ENCODE results near the gene NWD2. TPM values are rescaled to one million over a fixed set of nuclear protein-coding genes. Genes with fewer than 3 reads are reported as not detected.
A peak's percentile ranks its signal among the peaks of the same experiment; 100 is the strongest.

The NWD2 gene
- total and polyA plus RNA-seq, 9 of the 15 experiments (the other 6 are each of a cell fraction or from before 2014, with no cell fraction given), result not detected

DNA sequence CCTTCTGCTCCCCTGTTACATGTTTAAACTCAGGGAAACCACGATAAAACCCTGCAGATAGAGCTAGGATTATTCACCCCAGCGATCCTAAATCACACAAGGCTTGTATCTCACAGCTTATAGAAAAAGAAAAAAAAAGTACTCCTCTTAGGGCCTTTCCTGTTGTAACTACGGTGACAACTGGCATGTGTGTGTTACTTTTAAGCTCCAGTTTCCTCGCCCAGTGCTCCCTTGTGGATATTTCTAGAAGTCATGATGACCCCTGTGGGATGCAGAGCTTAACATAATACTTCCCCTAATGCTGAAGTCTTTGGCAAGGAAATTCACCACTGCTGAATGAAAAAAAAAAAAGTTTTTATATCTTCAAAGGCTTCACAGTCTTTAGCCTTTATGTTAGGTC lies 114.7 kb downstream of the NWD2 start (continued):
- no peak for TF ChIP-seq ILF3 (IDR thresholded peaks at IDR 0.05; ENCODE audit: borderline replicate concordance)
- no peak for TF ChIP-seq ZNF57 (CRISPR knock-in tag; IDR thresholded peaks at IDR 0.05)
- TF ChIP-seq IRF2 (CRISPR knock-in tag; IDR thresholded peaks at IDR 0.05), result no peak
- TF ChIP-seq ILK (tag; IDR thresholded peaks at IDR 0.05; ENCODE audit: borderline replicate concordance, low read depth), result no peak
- TF ChIP-seq ZBTB17 (CRISPR knock-in tag; IDR thresholded peaks at IDR 0.05), result no peak
- no peak for TF ChIP-seq ZNF140 (CRISPR knock-in tag; IDR thresholded peaks at IDR 0.05)
- TF ChIP-seq, protein P1, sequence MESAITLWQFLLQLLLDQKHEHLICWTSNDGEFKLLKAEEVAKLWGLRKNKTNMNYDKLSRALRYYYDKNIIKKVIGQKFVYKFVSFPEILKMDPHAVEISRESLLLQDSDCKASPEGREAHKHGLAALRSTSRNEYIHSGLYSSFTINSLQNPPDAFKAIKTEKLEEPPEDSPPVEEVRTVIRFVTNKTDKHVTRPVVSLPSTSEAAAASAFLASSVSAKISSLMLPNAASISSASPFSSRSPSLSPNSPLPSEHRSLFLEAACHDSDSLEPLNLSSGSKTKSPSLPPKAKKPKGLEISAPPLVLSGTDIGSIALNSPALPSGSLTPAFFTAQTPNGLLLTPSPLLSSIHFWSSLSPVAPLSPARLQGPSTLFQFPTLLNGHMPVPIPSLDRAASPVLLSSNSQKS (CRISPR knock-in tag; IDR thresholded peaks at IDR 0.05), result no peak
- TF ChIP-seq, protein P2, sequence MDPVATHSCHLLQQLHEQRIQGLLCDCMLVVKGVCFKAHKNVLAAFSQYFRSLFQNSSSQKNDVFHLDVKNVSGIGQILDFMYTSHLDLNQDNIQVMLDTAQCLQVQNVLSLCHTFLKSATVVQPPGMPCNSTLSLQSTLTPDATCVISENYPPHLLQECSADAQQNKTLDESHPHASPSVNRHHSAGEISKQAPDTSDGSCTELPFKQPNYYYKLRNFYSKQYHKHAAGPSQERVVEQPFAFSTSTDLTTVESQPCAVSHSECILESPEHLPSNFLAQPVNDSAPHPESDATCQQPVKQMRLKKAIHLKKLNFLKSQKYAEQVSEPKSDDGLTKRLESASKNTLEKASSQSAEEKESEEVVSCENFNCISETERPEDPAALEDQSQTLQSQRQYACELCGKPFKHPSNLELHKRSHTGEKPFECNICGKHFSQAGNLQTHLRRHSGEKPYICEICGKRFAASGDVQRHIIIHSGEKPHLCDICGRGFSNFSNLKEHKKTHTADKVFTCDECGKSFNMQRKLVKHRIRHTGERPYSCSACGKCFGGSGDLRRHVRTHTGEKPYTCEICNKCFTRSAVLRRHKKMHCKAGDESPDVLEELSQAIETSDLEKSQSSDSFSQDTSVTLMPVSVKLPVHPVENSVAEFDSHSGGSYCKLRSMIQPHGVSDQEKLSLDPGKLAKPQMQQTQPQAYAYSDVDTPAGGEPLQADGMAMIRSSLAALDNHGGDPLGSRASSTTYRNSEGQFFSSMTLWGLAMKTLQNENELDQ (CRISPR knock-in tag; IDR thresholded peaks at IDR 0.05; ENCODE audit: borderline replicate concordance), result no peak

DNA sequence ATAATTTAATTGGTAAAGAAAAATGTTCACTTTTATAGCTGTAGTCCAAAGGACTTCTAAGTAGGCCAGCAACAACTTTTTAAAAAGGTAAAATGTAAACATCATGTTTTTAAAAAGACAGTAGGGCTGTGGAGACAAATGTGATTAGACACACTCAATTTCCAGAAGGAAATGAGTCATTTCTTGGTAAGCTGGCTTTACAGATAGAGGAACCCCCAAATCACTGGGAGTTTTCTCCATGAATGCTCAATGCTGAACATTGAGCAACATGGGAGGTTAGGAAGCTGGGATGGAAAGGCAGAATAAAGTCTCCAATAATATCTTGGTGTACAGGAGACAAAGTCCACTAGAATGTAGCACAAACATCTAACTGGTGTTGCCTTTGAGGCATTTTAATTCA lies 121.3 kb downstream of the NWD2 start:
- Histone ChIP-seq H3K4me1 (replicated peaks in 1 of 2; ENCODE audit: control insufficient read depth in 2 of 2, insufficient read depth in 2 of 2, low read length in 2 of 2) (no peaks in the 10 kb centered on the region; a peak in 1 of 5 replicates), H3K4me3 (no peak overlapping the region), H3K27me3 (ENCODE audit: control insufficient read depth in 2 of 2, insufficient read depth in 2 of 2, low read length in 2 of 2) (no peaks in the 10 kb centered on the region), H3K27ac (ENCODE audit: extremely low read depth, low read depth, low read length) (peak overlapping the region; percentile 52; the same call in 2 of the 3 replicates), H3K36me3 (ENCODE audit: control insufficient read depth, insufficient read depth, low read length) (no peaks in the 10 kb centered on the region), H3K79me2 (ENCODE audit: control insufficient read depth, insufficient read depth, low read length) (no peaks in the 10 kb centered on the region), H3K9ac (ENCODE audit: insufficient read depth in 1 of 2, low read depth in 2 of 2, low read length in 2 of 2) (no peak overlapping the region), H3K9me1 (ENCODE audit: control insufficient read depth, insufficient read depth, low read length) (no peaks in the 10 kb centered on the region), H2AFZ (ENCODE audit: low read depth, low read length) (peak overlapping the region; percentile 28; the same call in 1 of the 2 replicates), H3K4me2 (ENCODE audit: insufficient read depth, low read length) (no peak overlapping the region), H4K20me1 (replicated peaks; ENCODE audit: control insufficient read depth, insufficient read depth, low read length) (no peaks in the 10 kb centered on the region), H3K9me3 (replicated peaks; ENCODE audit: control insufficient read depth, insufficient read depth, low read depth, low read length) (no peaks in the 10 kb centered on the region)
- ChIA-PET CTCF (ENCODE audit: low intra/inter-chr PET ratio) (no interaction called here), POLR2A (no interaction called here)
- DNase-seq (ENCODE audit: extremely low read depth in 1 of 4, low spot score in 3 of 4), result peak; percentile 10 to 35 (median 12)
- intact Hi-C loops (cut with micrococcal nuclease) (no loop called here), in situ Hi-C loops (cut with MboI) (no loop called here)
- no peak for ATAC-seq
- no TSS peak for BruUV-seq (replicated peaks)
- peak; percentile 73 for FAIRE-seq
- TF ChIP-seq, protein P3, sequence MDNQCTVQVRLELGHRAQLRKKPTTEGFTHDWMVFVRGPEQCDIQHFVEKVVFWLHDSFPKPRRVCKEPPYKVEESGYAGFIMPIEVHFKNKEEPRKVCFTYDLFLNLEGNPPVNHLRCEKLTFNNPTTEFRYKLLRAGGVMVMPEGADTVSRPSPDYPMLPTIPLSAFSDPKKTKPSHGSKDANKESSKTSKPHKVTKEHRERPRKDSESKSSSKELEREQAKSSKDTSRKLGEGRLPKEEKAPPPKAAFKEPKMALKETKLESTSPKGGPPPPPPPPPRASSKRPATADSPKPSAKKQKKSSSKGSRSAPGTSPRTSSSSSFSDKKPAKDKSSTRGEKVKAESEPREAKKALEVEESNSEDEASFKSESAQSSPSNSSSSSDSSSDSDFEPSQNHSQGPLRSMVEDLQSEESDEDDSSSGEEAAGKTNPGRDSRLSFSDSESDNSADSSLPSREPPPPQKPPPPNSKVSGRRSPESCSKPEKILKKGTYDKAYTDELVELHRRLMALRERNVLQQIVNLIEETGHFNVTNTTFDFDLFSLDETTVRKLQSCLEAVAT (IDR thresholded peaks at IDR 0.05), result no peak
- TF ChIP-seq JUN (IDR thresholded peaks at IDR 0.05; ENCODE audit: borderline replicate concordance, low read depth, low read length) (0 out of 2 replicates have a peak, but pooled peaks have one; percentile 42), JUN (CRISPR knock-in tag; IDR thresholded peaks at IDR 0.05; ENCODE audit: borderline replicate concordance) (no peak), ARID1B (IDR thresholded peaks at IDR 0.05) (peak; percentile 75), TEAD4 (IDR thresholded peaks at IDR 0.05; ENCODE audit: low read length) (peak; percentile 65), TEAD4 (CRISPR knock-in tag; IDR thresholded peaks at IDR 0.05; ENCODE audit: borderline replicate concordance) (no peak), JUND (IDR thresholded peaks at IDR 0.05; ENCODE audit: borderline replicate concordance, low read depth, low read length) (peak; percentile 87), JUND (tag; IDR thresholded peaks at IDR 0.05; ENCODE audit: borderline replicate concordance, low read depth, low read length) (peak; percentile 77; the same call in 2 of the 3 replicates)
